HepG2 (cell line): ENCODE results near the gene FAM89B. TPM values are rescaled to one million over a fixed set of nuclear protein-coding genes. Genes with fewer than 3 reads are reported as not detected.
A peak's percentile ranks its signal among the peaks of the same experiment; 100 is the strongest.

Experiments used
- ADNP ChIP-seq: sonication (generic); formaldehyde crosslinking; IDR thresholded peaks from 2 replicates; pipeline ENCODE4 v1.4.0; 2020; ENCODE audit warnings: missing genetic modification reagents
- AGO1 ChIP-seq: fragments of 200-400 bp; formaldehyde crosslinking; IDR thresholded peaks from 2 replicates; pipeline ENCODE4 v1.6.1; 2017; ENCODE audit warnings: mild to moderate bottlenecking, low read depth, low read length, moderate library complexity; ENCODE audit not compliant: poor library complexity, severe bottlenecking
- CAMTA2 ChIP-seq: sonication (generic); formaldehyde crosslinking; IDR thresholded peaks from 2 replicates; pipeline ENCODE4 v1.4.0; 2020; ENCODE audit warnings: mild to moderate bottlenecking, missing genetic modification reagents, borderline replicate concordance
- CCDC6 ChIP-seq: sonication (generic); formaldehyde crosslinking; IDR thresholded peaks from 2 replicates; pipeline ENCODE4 v1.8.1; 2022; ENCODE audit warnings: mild to moderate bottlenecking, missing genetic modification reagents, moderate library complexity
- HNRNPL ChIP-seq: fragments of 200-400 bp; formaldehyde crosslinking; IDR thresholded peaks from 2 replicates; pipeline ENCODE4 v1.6.1; 2017; ENCODE audit warnings: mild to moderate bottlenecking, low read depth, low read length
- MAF1 ChIP-seq: sonication (generic); formaldehyde crosslinking; IDR thresholded peaks from 2 replicates; pipeline ENCODE4 v1.5.0; 2020; ENCODE audit warnings: missing genetic modification reagents, borderline replicate concordance
- MED8 ChIP-seq: sonication (generic); formaldehyde crosslinking; IDR thresholded peaks from 2 replicates; pipeline ENCODE4 v1.8.1; 2023; ENCODE audit warnings: mild to moderate bottlenecking, missing genetic modification reagents; ENCODE audit not compliant: insufficient replicate concordance
- MXD4 ChIP-seq: IDR thresholded peaks from 2 replicates; pipeline ENCODE4 v1.6.1; 2016; ENCODE audit warnings: mild to moderate bottlenecking, missing biosample characterization, missing genetic modification reagents
- NR1H2 ChIP-seq: sonication (generic); formaldehyde crosslinking; IDR thresholded peaks from 2 replicates; pipeline ENCODE4 v1.8.1; 2022; ENCODE audit warnings: low read depth, missing genetic modification reagents, borderline replicate concordance
- ZBTB20 ChIP-seq: sonication (generic); formaldehyde crosslinking; IDR thresholded peaks from 2 replicates; pipeline ENCODE4 v1.8.1; 2023; ENCODE audit warnings: missing genetic modification reagents, low read depth, mild to moderate bottlenecking, borderline replicate concordance
- ZBTB7A ChIP-seq: sonication (generic); formaldehyde crosslinking; IDR thresholded peaks from 2 replicates; pipeline ENCODE4 v1.8.0; 2022; ENCODE audit warnings: mild to moderate bottlenecking, missing genetic modification reagents
- ZFP90 ChIP-seq: sonication (generic); formaldehyde crosslinking; IDR thresholded peaks from 2 replicates; pipeline ENCODE4 v1.8.0; 2022; ENCODE audit warnings: missing genetic modification reagents, mild to moderate bottlenecking, inconsistent platforms, borderline replicate concordance
- ZNF710 ChIP-seq: sonication (generic); formaldehyde crosslinking; IDR thresholded peaks from 2 replicates; pipeline ENCODE4 v1.5.0; 2020; ENCODE audit warnings: mild to moderate bottlenecking, missing genetic modification reagents, borderline replicate concordance
- polyA plus RNA-seq, 8 experiments: library from polyadenylated mRNA; depleted of rRNA in 3 of 8; stranded (reverse) in 7 of 8; unstranded in 1 of 8; fragments of >200 nt; fragmentation: Illumina TruSeq in 4 of 8; extraction: Trizol in 4 of 8; gene quantifications; 2 replicates each; pipeline versions ENCODE4 v1.2.1 to v1.2.3, GENCODE V29; 2011 to 2016; ENCODE audit warnings: low read depth in 4 of 8, missing spikeins in 1 of 8, mixed read lengths in 1 of 8; ENCODE audit not compliant: insufficient read depth in 1 of 8
- total RNA-seq, 5 experiments: library from RNA; depleted of rRNA; stranded (reverse); fragments of >200 nt; fragmentation: Illumina TruSeq; extraction: Trizol; gene quantifications; 2 replicates each; pipeline ENCODE4 v1.2.3, GENCODE V29; 2016; ENCODE audit warnings: low read depth in 1 of 5
- TF ChIP-seq, protein P1 (sequence below): sonication (generic); formaldehyde crosslinking; conservative IDR thresholded peaks from 2 replicates; pipeline ENCODE4 v1.4.0; 2020; ENCODE audit warnings: mild to moderate bottlenecking, missing genetic modification reagents, moderate library complexity
- TF ChIP-seq, protein P2 (sequence below): sonication (generic); formaldehyde crosslinking; IDR thresholded peaks from 2 replicates; pipeline ENCODE4 v1.5.1; 2020; ENCODE audit warnings: mild to moderate bottlenecking, missing genetic modification reagents
- TF ChIP-seq, protein P3 (sequence below): sonication (generic); formaldehyde crosslinking; IDR thresholded peaks from 2 replicates; pipeline ENCODE4 v1.9.0; 2022; ENCODE audit warnings: missing genetic modification reagents, mild to moderate bottlenecking, borderline replicate concordance

The FAM89B gene
- total and polyA plus RNA-seq, 2 of the 13 experiments (the other 11 are each of a cell fraction or from before 2014, with no cell fraction given): 5.7 to 8.0 TPM

GRCh38 chr11:65558930-65559509 lies 13.3 kb upstream of the FAM89B start (continued):
- TF ChIP-seq MAF1 (0 out of 2 replicates have a peak, but pooled peaks have one; percentile 40), ADNP (CRISPR knock-in tag) (0 out of 2 replicates have a peak, but pooled peaks have one; percentile 49), HNRNPL (peak; percentile 78; the same call in 1 of the 2 replicates), ZFP90 (CRISPR knock-in tag) (0 out of 2 replicates have a peak, but pooled peaks have one; percentile 13), MXD4 (CRISPR knock-in tag) (no peak), ZNF710 (CRISPR knock-in tag) (0 out of 2 replicates have a peak, but pooled peaks have one; percentile 24), MED8 (peak; percentile 30), CAMTA2 (0 out of 2 replicates have a peak, but pooled peaks have one; percentile 71), AGO1 (no peak), ZBTB20 (CRISPR knock-in tag) (no peak), CCDC6 (CRISPR knock-in tag) (0 out of 2 replicates have a peak, but pooled peaks have one; percentile 20), NR1H2 (CRISPR knock-in tag) (no peak), ZBTB7A (CRISPR knock-in tag) (0 out of 2 replicates have a peak, but pooled peaks have one; percentile 33)
- TF ChIP-seq, protein P1, sequence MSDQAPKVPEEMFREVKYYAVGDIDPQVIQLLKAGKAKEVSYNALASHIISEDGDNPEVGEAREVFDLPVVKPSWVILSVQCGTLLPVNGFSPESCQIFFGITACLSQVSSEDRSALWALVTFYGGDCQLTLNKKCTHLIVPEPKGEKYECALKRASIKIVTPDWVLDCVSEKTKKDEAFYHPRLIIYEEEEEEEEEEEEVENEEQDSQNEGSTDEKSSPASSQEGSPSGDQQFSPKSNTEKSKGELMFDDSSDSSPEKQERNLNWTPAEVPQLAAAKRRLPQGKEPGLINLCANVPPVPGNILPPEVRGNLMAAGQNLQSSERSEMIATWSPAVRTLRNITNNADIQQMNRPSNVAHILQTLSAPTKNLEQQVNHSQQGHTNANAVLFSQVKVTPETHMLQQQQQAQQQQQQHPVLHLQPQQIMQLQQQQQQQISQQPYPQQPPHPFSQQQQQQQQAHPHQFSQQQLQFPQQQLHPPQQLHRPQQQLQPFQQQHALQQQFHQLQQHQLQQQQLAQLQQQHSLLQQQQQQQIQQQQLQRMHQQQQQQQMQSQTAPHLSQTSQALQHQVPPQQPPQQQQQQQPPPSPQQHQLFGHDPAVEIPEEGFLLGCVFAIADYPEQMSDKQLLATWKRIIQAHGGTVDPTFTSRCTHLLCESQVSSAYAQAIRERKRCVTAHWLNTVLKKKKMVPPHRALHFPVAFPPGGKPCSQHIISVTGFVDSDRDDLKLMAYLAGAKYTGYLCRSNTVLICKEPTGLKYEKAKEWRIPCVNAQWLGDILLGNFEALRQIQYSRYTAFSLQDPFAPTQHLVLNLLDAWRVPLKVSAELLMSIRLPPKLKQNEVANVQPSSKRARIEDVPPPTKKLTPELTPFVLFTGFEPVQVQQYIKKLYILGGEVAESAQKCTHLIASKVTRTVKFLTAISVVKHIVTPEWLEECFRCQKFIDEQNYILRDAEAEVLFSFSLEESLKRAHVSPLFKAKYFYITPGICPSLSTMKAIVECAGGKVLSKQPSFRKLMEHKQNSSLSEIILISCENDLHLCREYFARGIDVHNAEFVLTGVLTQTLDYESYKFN (CRISPR knock-in tag): no peak; the same call in 1 of the 2 replicates
- TF ChIP-seq, protein P2, sequence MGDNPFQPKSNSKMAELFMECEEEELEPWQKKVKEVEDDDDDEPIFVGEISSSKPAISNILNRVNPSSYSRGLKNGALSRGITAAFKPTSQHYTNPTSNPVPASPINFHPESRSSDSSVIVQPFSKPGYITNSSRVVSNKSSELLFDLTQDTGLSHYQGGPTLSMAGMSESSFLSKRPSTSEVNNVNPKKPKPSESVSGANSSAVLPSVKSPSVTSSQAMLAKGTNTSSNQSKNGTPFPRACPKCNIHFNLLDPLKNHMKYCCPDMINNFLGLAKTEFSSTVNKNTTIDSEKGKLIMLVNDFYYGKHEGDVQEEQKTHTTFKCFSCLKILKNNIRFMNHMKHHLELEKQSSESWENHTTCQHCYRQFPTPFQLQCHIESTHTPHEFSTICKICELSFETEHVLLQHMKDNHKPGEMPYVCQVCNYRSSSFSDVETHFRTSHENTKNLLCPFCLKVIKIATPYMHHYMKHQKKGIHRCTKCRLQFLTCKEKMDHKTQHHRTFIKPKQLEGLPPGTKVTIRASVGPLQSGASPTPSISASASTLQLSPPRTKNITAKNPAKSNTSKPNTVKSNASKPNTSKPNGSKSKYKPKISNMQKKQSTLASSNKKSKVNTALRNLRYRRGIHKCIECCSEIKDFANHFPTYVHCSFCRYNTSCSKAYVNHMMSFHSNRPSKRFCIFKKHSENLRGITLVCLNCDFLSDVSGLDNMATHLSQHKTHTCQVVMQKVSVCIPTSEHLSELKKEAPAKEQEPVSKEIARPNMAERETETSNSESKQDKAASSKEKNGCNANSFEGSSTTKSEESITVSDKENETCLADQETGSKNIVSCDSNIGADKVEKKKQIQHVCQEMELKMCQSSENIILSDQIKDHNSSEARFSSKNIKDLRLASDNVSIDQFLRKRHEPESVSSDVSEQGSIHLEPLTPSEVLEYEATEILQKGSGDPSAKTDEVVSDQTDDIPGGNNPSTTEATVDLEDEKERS (CRISPR knock-in tag): 0 out of 2 replicates have a peak, but pooled peaks have one; percentile 61
- TF ChIP-seq, protein P3, sequence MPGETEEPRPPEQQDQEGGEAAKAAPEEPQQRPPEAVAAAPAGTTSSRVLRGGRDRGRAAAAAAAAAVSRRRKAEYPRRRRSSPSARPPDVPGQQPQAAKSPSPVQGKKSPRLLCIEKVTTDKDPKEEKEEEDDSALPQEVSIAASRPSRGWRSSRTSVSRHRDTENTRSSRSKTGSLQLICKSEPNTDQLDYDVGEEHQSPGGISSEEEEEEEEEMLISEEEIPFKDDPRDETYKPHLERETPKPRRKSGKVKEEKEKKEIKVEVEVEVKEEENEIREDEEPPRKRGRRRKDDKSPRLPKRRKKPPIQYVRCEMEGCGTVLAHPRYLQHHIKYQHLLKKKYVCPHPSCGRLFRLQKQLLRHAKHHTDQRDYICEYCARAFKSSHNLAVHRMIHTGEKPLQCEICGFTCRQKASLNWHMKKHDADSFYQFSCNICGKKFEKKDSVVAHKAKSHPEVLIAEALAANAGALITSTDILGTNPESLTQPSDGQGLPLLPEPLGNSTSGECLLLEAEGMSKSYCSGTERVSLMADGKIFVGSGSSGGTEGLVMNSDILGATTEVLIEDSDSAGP (CRISPR knock-in tag): peak; percentile 50; the same call in 1 of the 2 replicates
